ENCODE measurements around the gene LRCOL1.
"Not testable (repeated sequence)": the region's sequence is repeated elsewhere in the genome, so short reads cannot be mapped to it uniquely, and the experiment has no call there.

Gene LRCOL1

GRCh38 chr12:132601171-132601883 lies 9.1 kb downstream of the LRCOL1 start:
- no peak for DNase-seq (ENCODE audit: low read depth, low spot score)

GRCh38 chr12:132600048-132601032 lies 10.0 kb downstream of the LRCOL1 start:
- DNase-seq (ENCODE audit: low read depth, low spot score) = peak; percentile 83

- not testable (repeated sequence) for DNase-seq (ENCODE audit: low read depth, low spot score)
These were observed 10.9 kb downstream of the LRCOL1 start for GRCh38 chr12:132599502-132599901.

- DNase-seq (ENCODE audit: low read depth, low spot score) = no peak
These were observed 12.8 kb downstream of the LRCOL1 start for GRCh38 chr12:132597333-132598316.

- peak; percentile 88 for DNase-seq (ENCODE audit: low read depth, low spot score)
These were observed 14.4 kb downstream of the LRCOL1 start for GRCh38 chr12:132596016-132596415.

- DNase-seq (ENCODE audit: low read depth, low spot score) = no peak
These were observed 15.2 kb downstream of the LRCOL1 start for GRCh38 chr12:132595183-132595582.

GRCh38 chr12:132593938-132594358 lies 16.4 kb downstream of the LRCOL1 start:
- DNase-seq (ENCODE audit: low read depth, low spot score) = peak; percentile 90

- DNase-seq (ENCODE audit: low read depth, low spot score) = no peak
These were observed 16.9 kb downstream of the LRCOL1 start for GRCh38 chr12:132593521-132593920.

- DNase-seq (ENCODE audit: low read depth, low spot score) = no peak
These were observed 17.3 kb downstream of the LRCOL1 start for GRCh38 chr12:132593071-132593470.

- no peak for DNase-seq (ENCODE audit: low read depth, low spot score)
These were observed 18.0 kb downstream of the LRCOL1 start for GRCh38 chr12:132592282-132592970.

GRCh38 chr12:132591107-132591935 lies 19.1 kb downstream of the LRCOL1 start:
- DNase-seq (ENCODE audit: low read depth, low spot score) = no peak

- no peak for DNase-seq (ENCODE audit: low read depth, low spot score)
These were observed 21.3 kb downstream of the LRCOL1 start for GRCh38 chr12:132588821-132589669.

- DNase-seq (ENCODE audit: low read depth, low spot score) = no peak
These were observed 22.1 kb downstream of the LRCOL1 start for GRCh38 chr12:132588319-132588718.

GRCh38 chr12:132587781-132588180 lies 22.6 kb downstream of the LRCOL1 start:
- DNase-seq (ENCODE audit: low read depth, low spot score) = no peak

GRCh38 chr12:132586929-132587328 lies 23.5 kb downstream of the LRCOL1 start:
- DNase-seq (ENCODE audit: low read depth, low spot score) = no peak

GRCh38 chr12:132585177-132585576 lies 25.2 kb downstream of the LRCOL1 start:
- no peak for DNase-seq (ENCODE audit: low read depth, low spot score)

- no peak for DNase-seq (ENCODE audit: low read depth, low spot score)
These were observed 26.0 kb downstream of the LRCOL1 start for GRCh38 chr12:132584429-132584828.

- DNase-seq (ENCODE audit: low read depth, low spot score) = peak; percentile 59
These were observed 26.6 kb downstream of the LRCOL1 start for GRCh38 chr12:132583736-132584135.

- DNase-seq (ENCODE audit: low read depth, low spot score) = no peak
These were observed 27.0 kb downstream of the LRCOL1 start for GRCh38 chr12:132583411-132583710.

All from ELF-1 (cell line).